GM19438 (cell line): ENCODE data around the gene SNX9.
A peak's percentile ranks its signal among the peaks of the same experiment; 100 is the strongest.
"Not testable (repeated sequence)": the region's sequence is repeated elsewhere in the genome, so short reads cannot be mapped to it uniquely, and the experiment has no call there.

ENCODE experiments used
- ATAC-seq: cut with Tn5 transposase; IDR thresholded peaks from one replicate; pipeline ENCODE4 v1.9.1; 2021; ENCODE audit warnings: low read depth; ENCODE audit not compliant: unreplicated experiment

SNX9 gene

DNA sequence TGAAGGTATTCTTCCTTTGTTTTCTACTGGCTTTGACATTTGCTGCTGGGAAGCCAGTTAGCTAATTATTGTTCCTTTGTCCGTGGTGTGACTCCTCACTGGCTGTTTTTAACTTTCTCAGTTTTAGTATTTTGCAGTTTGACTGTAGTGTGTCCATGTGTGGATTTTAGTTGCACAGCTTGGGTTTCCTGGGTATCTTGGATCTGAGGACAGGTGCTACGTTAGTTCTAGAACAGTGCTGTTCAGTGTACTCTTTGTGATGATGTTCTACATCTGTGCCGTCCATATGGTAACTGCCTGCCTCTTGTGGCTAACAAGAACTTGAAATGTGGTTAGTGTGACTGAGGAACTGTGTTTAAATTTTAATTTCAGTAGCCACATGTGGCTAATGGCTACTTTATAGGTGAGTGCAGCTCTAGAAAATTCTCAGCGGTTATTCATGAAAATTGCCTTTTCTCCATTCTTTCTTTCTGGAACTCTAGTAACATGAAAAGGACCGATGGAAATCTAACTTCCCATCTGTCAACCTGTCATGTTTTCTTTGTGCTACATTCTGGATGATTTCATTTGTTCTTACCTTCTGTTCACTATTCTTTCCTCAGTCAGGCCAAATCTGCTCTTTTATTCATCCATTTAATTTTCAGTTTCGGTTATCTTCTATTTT, 7.4 kb downstream of the SNX9 start:
- peak; percentile 77 for ATAC-seq

DNA sequence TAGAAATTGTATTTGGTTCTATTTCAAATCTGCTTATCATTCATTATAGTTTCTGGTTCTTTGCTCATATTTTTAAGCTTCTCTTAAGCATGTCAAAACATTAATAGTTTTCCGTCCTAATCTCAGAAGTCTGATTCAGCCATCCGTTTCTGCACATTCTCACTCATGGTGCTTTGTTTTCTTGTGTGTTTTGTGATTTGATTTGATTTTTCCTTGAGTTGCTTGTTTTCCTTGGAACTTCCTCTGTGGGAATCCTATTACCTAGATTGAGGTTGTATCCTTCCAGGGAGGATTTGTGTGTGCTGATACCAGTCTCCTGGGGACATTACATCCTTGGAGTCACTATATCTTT, 7.9 kb downstream of the SNX9 start:
- ATAC-seq, result no peak

DNA sequence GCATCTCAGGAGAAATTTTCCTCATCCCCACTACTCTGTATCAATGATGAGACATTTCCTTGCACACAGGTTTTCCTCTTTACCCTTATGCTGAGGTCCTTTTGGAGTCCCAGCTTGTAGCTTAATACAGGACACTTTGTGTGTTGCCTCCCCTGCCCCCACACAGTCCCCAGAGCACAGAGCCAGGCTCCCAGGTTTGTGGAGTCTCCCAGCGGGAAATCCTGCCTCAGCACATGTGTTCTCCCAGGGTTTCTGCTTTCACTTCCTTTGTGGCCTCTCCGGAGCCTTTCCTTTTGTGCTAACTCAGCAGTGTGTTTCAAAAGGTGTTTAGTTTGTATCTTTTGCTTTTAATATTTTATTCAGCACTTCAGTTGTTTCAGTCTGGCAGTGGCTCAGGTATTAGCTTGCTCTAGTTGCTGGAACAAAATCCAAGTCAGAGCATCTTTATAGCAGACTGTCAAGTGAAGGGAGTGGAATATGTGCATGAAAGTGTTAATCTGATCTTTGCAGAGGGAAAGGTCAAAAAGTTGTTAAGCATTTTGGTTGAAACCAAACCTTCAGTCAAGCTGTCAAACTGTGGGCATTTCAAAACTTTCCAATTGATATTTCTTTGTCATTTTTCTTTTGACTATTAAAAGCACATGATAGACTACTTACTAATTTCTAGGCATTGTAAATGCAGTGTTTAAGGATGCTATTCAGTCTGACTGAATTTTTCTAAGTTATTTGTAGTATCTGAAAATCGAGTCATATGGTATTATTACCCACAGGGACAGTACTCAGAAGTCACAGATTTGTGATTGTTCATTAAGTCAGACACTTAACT, 8.6 kb downstream of the SNX9 start:
- ATAC-seq, result no peak

DNA sequence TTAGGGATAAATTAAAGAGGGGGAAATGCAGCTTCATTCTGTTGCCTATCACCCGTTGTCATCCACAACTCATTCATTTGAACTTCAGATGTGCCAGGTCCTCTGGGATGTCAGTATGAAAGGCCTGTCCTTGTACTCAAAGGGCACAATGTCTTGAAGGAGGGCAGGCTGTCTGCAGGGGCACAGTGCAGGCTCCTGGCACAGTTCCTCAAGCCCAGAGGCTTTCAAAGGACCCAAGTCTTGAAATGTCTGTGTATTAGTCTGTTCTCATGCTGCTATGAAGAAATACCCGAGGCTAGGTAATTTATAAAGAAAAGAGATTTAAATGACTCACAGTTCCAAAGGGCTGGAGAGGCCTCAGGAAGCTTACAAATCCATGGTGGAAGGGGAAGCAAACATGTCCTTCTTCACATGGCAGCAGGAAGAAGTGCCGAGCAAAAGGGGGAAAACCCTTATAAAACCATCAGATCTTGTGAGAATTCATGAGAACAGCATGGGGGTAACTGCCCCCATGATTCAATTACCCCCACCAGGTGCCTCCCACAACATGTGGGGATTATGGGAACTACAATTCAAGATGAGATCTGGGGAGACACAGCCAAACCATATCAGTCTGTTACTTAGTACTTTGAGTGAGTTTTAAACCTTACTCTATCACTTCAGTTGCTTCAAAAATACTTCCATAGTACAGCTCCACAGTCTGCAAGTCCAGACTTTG, 9.4 kb downstream of the SNX9 start:
- no peak for ATAC-seq

DNA sequence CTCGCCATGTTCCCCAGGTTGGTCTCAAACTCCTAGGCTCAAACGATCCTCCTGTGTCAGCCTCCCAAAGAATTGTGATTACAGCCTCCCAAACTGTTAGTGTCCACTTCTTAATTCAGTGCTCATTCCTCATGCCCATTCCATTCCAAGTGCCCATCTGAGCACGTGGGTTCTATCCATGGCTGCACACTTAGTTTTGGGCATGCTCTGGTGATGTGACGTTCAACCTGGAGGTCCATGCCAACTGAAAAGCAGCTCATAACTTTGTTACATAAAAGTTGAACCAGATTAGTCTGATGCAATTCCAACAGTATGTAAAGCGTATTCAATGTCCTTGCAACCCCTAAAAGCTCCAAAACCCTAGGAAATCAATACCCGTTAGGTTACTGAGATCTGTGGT, 11.5 kb downstream of the SNX9 start:
- no peak for ATAC-seq

DNA sequence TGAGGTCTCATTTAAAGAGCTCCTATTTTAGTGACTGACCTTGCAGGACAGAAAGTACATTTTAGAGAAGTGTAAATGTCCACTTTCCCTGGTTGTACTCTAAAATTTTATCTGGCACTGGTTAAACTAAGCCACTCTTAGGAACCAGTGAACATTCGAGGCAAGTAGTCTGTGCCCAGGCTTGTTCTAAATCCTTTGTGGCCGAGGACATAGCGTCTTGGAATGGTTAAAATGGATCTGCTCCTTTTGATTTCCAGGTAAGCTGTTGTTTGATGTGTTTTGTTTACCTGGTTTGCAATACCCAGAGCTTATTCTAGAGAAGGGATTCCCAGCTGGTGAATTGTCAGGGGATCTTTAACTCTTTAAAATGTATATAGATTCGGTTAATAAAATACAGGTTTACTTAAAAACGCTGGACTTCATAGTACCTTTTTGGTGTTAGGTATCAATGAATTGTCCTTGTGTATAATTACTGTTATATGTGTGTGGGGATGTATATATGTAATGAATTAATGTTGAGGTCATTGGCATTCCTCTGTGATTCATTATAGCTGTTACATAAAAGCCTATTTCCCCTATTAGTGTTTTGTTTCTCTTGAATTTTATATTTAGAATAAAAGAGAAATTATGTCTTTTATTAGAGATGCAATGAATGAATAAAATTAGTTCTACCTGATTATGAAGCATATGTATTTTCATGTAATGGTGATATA, 15.8 kb downstream of the SNX9 start:
- ATAC-seq, result no peak

DNA sequence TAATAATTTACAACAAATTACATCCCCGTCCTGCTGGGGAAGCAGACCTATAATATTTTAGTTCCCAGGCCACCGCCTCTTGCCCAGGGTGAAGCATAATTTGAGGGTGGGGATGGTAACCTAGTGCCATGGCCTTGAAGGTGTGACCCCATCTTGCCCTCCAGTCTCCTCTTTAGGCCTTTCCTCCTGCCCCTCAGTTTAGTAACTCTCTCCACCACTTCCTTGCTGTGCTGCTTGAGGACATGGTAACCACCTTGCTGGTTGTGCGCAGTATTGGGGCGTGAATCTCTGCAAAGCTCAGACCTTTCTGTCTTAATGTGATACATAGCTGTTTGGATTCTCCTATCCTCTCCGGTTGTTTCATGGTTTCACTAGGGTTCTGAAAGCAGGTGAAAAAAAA, 16.6 kb downstream of the SNX9 start:
- no peak for ATAC-seq

DNA sequence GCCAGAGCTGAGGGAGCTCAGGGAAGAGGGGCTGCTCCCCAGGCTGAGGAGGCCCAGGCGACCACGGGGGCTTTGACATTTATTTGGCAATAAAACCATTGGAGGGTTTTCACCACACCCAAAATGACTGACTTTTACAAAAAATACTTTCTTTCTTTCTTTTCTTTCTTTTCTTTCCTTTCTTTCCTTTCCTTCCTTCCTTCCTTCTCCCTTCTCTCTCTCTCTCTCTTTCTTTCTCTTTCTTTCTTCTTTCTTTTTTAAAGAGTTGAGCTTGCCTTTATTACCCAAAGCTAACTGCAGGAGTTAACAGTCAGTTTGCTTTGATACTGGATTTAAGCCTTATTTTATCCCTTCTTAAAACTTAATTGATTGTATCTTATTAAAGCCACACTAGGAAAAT, 17.2 kb downstream of the SNX9 start:
- no peak for ATAC-seq

DNA sequence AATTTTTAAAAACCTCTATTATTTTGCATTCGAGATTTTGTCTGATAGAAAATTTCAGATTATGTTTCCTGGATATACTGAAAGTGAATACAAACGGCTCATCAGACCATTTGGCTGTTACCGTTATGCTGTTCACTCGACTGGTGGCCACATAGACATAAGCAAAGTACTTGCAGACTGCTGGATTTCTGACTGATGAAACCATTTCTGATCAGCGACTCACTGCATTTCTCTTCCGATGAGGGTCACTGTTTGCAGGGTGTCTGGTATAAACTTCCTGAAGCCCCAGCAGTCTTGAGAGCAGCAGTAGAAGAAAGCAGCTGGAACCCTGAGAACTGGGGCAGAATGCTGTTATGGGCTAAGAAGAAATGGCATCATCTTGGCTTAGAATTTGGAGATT, 17.7 kb downstream of the SNX9 start:
- no peak for ATAC-seq

DNA sequence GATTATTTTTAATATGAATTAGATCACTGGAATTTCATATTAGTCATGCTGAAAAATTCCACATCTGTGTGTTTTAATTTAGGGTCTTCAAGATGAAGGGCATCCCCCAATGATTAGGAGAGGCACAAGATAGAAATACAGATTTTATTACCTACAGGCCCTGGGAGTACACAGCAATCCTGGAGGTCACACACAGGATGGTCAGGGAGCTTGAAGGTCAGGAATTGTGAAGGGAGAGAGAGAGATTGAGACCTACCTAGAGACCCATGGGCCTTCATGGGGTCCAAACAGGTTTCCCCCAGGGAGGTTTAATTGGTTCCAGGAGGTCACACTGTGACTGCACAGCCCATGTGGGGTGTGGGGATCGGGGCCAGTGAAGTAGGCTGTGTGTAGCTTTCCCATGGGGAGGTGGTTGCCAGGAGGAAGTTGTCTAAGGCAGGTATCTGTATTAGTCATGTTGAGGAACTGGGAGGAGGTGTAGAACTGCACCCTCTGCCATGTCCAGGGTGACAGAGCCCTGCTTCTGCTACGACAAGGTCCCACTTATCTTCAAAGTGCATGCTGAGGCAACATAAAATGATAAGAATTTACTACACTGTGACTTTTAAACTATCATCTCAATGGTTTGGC, 18.3 kb downstream of the SNX9 start:
- ATAC-seq, result peak; percentile 96

DNA sequence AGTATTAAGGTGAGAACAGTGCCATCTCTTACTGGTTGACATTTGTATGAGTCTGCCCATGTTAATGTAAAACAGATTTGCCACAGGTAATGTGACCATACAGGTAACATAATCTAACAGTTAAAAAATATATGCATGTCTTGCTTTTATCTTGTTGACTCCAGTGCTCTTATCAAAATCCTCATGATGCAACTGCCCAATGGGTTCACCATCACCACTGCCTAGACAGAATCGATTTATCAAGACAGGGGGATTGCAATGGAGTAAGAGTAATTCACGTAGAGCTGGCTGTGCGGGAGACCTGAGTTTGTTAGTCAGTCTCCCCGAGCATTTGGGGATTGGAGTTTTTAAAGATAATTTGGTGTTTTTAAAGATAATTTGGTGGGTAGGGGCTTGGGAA, 19.2 kb downstream of the SNX9 start:
- no peak for ATAC-seq

DNA sequence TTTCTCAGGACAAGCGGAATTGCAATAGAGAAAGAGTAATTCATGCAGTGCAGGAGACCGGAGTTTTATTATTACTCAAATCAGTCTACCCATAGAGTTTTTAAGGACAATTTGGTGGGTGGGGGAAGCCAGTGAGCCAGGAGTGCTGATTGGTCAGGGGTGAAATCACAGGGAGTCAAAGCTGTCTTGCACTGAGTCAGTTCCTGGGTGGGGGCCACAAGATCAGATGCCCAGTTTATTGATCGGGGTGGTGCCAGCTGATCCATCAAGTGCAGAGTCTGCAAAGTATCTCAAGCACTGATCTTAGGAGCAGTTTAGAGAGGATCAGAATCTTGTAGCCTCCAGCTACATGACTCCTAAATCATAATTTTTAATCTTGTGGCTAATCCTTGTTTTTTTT, 21.1 kb downstream of the SNX9 start:
- not testable (repeated sequence) for ATAC-seq

DNA sequence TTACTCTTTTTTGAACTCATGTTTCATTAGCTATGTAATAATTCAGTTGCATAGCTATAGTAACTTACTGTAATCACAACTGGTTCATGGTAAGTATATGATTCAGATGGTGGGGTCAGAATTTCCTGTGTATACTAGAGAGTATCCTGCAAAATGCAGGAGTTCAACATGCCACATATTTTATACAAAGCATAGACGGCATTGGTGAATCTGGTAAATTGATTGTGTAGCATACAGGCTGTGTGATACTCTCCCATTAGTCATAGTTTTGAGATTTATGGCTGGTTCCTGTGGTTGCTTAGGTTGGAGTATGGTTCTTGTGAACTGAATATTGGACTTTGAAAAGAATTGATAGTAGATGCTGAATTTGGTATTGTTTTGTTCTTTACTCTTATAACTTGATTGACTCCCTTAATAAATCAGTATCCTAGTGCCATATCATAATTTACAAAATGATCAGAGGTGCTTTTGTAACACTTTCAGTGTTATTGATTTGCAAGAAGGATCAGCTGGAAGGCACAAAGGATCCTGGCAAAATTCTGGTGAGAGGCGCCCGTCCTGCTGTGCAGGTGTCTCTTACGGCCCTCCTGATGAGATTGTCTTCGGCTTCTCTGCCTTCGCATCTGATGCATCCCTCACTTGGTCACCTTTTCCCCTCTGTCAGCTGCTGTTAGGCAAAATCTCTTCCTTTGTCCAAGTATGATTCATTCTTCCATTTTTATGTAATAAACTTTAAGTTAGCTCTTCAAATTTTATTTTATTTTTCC, 22.6 kb downstream of the SNX9 start:
- ATAC-seq, result no peak

DNA sequence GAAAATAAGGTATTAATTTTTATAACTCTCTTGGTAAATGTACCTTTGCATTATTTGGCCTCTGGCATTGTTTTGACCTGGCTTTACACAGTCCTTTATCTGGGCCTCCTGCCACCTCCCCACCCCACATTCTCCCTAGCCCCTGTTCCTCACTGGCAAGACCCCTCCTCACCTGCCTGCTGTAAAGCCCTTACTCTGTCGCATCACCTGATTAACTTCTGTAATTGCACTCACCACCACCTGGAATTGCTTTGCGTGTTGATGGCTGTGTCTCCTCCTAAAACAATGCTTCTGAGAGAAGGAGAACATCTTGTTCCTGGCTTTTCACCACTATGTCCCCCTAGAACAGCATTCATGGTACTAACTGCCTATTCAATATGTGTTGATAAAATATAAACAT, 24.8 kb downstream of the SNX9 start:
- ATAC-seq, result no peak

DNA sequence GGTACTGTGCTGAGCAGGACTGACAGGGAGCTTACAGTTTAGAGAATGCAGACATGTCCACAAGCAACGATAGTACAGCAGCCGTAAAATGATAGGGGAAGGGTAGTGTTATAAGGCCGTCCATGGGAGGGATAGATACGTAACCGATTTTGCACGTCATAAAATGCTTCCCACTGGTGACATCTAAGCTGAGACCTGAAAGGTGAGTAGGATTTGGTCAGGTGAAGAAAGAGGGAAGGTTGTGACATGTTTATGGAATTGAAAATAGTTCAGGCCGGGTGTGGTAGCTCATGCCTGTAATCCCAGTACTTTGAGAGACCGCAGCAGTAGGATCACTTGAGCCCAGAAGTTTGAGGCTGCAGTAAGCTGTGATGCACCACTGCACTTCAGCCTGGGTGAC, 25.6 kb downstream of the SNX9 start:
- ATAC-seq, result no peak

DNA sequence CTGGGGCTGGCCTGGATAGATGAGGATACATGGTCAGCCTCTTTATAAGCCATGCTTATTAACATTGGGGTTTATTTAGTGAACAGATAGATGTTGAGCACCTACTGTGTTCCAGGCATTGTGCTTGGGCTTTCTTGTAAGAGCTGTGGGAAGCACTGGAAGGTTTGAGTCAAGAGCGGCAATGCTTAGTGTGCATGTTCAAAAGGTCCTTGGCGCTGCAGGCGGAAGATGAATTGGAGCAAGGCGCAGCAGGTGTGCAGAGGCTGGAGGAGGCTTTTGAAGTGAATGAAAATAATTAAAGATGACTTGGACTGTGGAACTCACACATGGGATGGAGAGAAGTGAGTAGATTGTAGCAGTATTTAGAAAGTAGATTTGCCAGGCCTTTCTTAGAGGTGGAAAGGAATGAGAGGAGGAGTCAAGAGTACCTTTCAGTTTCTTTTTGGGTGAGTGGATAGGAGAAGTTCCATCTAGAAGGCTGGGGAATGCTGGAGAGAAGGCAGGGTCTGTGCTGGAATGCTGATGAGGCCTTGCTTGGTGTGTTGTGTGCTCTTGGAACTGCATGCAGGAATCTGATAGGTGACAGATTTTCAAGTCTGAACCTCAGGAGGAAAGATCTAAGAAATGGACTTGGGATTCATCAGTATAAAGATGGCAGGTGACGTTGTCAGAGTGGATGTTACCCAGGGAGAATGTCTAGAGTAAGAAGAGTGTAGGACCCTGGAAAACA, 26.4 kb downstream of the SNX9 start:
- ATAC-seq, result no peak

DNA sequence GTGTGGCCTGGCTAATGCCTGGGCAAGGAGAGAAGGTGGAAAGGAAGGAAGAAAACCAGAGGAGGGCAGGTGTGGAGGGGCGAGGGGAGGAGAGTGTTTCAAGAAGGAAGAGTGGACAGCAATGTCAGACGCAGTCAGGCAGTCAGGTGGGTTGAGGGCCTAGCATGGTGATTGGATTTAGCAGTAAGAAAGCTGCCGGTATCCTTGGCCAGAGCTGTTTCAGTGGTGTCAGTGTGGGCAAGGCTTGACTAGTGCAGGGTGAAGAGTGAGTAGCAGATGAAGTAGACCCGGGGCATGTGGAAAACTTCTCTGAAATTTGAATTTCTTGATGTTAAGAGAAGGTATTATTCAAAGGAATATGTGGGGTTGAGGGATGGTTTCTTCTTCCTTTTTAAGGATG, 27.0 kb downstream of the SNX9 start:
- ATAC-seq, result no peak

DNA sequence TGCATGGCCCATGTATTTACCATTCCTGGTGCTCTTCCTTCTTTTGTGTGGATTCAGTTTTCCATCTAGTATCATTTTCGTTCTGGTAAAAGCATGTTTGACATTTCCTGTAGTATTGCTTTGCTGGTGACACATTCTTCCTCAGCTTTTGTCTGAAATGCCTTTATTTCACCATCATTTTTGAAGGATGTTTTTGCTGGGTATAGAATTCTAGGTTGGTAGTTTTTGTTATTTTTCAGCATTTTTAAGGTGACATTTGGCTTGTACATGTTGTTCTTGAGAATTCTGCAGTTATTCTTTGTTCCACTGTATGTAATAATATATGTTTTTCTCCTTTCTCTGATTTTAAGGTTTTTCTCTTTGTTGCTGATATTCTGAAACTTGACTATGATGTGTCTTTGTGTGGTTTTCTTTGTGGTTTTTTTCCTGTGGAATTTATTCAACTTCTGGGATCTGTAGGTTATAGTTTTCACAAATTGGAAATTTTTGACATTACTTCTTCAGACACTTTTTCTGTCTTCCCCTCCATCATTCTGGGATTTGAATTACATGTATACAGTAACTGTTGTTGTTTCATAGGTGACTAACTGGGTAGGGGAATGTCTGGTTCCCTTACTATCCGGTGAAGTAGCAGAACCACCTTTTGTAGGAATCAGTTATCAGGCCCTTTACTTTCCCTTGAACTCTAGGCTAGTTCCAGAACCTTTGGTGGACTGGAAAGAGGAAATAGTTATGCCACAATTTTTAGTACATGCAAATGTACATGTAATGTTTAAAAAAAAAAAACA, 30.2 kb downstream of the SNX9 start:
- ATAC-seq, result no peak
